Right atrium auricular region (tissue), 2 donors: Measurements from ENCODE around the gene EPHA4. TPM values are rescaled to one million over a fixed set of nuclear protein-coding genes. Genes with fewer than 3 reads are reported as not detected.
A peak's percentile ranks its signal among the peaks of the same experiment; 100 is the strongest.

Experiments used
- DNase-seq: peaks from one replicate; pipeline ENCODE4 v3.0.0-alpha.2; 2019; ENCODE audit warnings: low spot score
- H3K27ac ChIP-seq, 2 donors: fragments of 200-600 bp; sonication (generic); 1 replicate in 1 of 2; 2 replicates in 1 of 2; pipeline ENCODE4 v1.5.1; 2016 to 2019
- H3K27me3 ChIP-seq, 2 donors: fragments of 200-600 bp; sonication (generic); one replicate each; pipeline versions ENCODE4 v1.5.1 to v1.6.0; 2017 to 2019
- H3K36me3 ChIP-seq: fragments of 200-600 bp; sonication (generic); one replicate; pipeline ENCODE4 v1.5.1; 2016
- H3K4me1 ChIP-seq, 2 donors: fragments of 200-600 bp; sonication (generic); one replicate each; pipeline versions ENCODE4 v1.5.1 to v1.6.0; 2017 to 2019
- H3K4me3 ChIP-seq, 2 donors: fragments of 200-600 bp; sonication (generic); 1 replicate in 1 of 2; 2 replicates in 1 of 2; pipeline ENCODE4 v1.5.1; 2017 to 2019; ENCODE audit warnings: mild to moderate bottlenecking in 1 of 2, moderate library complexity in 1 of 2
- H3K9me3 ChIP-seq, 2 donors: fragments of 200-600 bp; sonication (generic); one replicate each; pipeline ENCODE4 v1.5.1; 2019
- total RNA-seq, 2 donors: library from RNA; depleted of rRNA; stranded (reverse); fragments of >200 nt; gene quantifications; one replicate each; pipeline ENCODE4 v1.1.0, GENCODE V29; 2016
- TF ChIP-seq, protein P1 (sequence below), 2 donors: fragments of 200-600 bp; sonication (generic); IDR thresholded peaks; one replicate each; pipeline ENCODE4 v1.5.1; 2019; ENCODE audit warnings: antibody characterized with exemption in 2 of 2

EPHA4 gene
- total RNA-seq, 2 donors from 2014 or later = 74.2 to 107 TPM

DNA sequence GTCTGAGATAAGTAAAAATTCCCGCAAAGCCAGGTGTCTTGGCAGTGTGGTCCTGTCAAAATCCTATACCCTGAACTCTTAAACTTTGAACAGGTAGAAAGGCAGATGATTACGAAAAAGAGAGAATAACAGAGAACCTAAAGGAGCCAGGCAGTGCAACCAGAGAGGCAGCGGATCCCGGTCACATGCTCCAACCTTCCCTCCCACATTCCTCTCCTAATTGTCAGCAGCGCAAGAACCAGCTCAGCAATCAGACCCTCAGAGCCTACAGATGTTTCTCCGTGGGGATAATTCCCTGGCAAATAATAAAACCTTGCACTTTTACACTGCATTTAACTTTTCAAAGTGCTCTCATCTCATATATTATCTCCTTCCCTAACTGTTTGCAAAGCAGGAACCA is 124.8 kb downstream of the EPHA4 start:
- Histone ChIP-seq H3K4me1 (peaks cover 0 to 29% of the 10 kb centered on the region in 2 donors), H3K36me3 (peaks cover 6% of the 10 kb centered on the region), H3K27ac (no peak overlapping the region), H3K27me3 (no peaks in the 10 kb centered on the region), H3K4me3 (no peak overlapping the region), H3K9me3 (no peaks in the 10 kb centered on the region)
- TF ChIP-seq, protein P1, sequence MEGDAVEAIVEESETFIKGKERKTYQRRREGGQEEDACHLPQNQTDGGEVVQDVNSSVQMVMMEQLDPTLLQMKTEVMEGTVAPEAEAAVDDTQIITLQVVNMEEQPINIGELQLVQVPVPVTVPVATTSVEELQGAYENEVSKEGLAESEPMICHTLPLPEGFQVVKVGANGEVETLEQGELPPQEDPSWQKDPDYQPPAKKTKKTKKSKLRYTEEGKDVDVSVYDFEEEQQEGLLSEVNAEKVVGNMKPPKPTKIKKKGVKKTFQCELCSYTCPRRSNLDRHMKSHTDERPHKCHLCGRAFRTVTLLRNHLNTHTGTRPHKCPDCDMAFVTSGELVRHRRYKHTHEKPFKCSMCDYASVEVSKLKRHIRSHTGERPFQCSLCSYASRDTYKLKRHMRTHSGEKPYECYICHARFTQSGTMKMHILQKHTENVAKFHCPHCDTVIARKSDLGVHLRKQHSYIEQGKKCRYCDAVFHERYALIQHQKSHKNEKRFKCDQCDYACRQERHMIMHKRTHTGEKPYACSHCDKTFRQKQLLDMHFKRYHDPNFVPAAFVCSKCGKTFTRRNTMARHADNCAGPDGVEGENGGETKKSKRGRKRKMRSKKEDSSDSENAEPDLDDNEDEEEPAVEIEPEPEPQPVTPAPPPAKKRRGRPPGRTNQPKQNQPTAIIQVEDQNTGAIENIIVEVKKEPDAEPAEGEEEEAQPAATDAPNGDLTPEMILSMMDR (IDR thresholded peaks at IDR 0.05) = no peak
- DNase-seq = no peak

DNA sequence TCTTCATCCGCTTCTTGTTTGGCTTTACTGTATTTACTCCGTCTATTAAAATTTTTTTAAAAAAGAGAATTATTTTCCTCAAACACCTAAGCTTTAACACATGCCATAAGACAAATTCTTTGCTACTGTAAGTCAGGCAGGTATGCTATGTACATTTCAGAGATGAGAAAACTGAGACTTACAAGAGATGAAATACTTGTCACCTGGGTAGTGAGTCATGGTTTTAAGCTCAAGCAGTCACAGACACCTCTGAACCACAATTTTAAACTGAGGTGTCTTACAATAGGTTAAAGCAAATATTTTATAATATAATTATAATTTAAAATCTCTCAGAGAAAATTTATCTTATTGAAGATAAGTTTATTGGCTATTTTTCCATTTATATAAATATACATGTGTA is 126.0 kb downstream of the EPHA4 start:
- TF ChIP-seq, protein P1 (IDR thresholded peaks at IDR 0.05) = no peak
- Histone ChIP-seq H3K27me3 (no peaks in the 10 kb centered on the region), H3K36me3 (peaks cover 17% of the 10 kb centered on the region), H3K9me3 (no peaks in the 10 kb centered on the region), H3K4me3 (no peak overlapping the region), H3K27ac (no peak overlapping the region), H3K4me1 (peaks cover 0 to 32% of the 10 kb centered on the region in 2 donors)
- DNase-seq = no peak

DNA sequence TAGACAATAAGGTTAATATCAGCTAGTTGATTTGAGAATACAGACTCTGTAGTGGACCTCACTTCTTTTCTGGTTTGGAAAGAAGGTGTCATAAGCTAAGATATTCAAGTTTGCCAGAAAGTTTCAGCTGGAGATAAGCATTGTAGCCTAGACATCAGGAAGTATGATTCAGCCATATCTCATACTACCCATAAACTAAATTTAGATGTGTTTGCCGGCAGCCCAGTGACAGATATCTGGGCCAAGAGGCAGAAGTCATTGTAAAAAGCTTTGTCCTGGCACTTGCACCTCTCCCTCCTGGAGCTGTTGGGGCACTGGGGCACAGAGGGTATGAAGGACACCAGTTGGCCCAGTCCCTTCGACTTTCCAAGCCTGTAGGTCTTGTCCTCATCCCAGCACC is 128.0 kb downstream of the EPHA4 start:
- H3K9me3 ChIP-seq = no peaks in the 10 kb centered on the region
- peaks cover 23% of the 10 kb centered on the region for H3K36me3 ChIP-seq
- H3K27me3 ChIP-seq = no peaks in the 10 kb centered on the region
- no peak overlapping the region for H3K4me3 ChIP-seq
- DNase-seq = no peak
- H3K4me1 ChIP-seq = peaks cover 0 to 37% of the 10 kb centered on the region in 2 donors
- H3K27ac ChIP-seq = peak overlapping the region; percentile 64 to 83
- TF ChIP-seq, protein P1 (IDR thresholded peaks at IDR 0.05) = no peak

DNA sequence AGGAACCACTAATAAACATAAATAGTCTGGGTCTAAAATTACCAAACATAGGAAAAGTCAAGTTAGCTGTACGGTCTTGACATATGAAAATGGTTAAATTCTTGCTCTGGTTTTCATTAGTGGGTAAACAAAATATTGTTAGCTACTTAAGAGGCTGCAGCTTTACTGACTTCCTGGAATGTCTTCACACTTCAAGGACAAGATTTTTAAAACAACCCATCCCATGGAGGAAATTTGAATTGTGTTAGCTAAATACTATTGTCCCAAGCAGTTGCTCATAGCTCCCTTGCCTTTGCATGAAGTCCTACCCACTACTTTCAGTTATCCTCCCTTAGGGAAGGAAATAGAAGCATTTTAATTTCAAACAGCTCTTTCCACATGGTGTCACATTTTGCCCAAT is 128.5 kb downstream of the EPHA4 start:
- Histone ChIP-seq H3K36me3 (peaks cover 23% of the 10 kb centered on the region), H3K4me3 (no peak overlapping the region), H3K27ac (peak overlapping the region in 1 of 2 donors; percentile 83), H3K4me1 (peaks cover 0 to 33% of the 10 kb centered on the region in 2 donors), H3K9me3 (no peaks in the 10 kb centered on the region), H3K27me3 (no peaks in the 10 kb centered on the region)
- TF ChIP-seq, protein P1 (IDR thresholded peaks at IDR 0.05) = no peak
- DNase-seq = no peak

DNA sequence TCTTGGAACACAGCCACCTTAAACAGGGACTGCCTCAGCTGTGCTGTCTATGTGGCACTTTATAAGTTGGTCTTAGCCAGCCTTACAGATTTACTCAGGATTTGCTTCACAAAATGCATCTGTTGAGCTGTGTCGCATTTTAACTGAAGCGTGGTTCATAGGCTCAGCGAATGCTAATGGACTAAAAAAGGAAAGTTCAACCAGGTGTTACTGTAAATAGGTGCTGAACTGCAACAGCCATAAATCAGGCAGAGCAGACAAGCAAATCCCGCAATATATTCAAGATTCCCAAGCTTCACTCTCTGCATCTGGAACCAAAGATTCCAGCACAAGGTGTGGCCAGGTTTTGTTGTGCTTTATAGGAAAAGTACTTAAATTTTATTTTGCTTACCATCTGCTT is 130.0 kb downstream of the EPHA4 start:
- Histone ChIP-seq H3K27me3 (no peaks in the 10 kb centered on the region), H3K9me3 (no peaks in the 10 kb centered on the region), H3K36me3 (peaks cover 27% of the 10 kb centered on the region), H3K4me3 (no peak overlapping the region), H3K27ac (peak overlapping the region in 1 of 2 donors; percentile 66), H3K4me1 (peaks cover 0 to 32% of the 10 kb centered on the region in 2 donors)
- no peak for DNase-seq
- TF ChIP-seq, protein P1 (IDR thresholded peaks at IDR 0.05) = no peak
